ENCODE measurements around the gene ZNF217.

- TF ChIP-seq CTCF (IDR thresholded peaks at IDR 0.05) (no peak), EZH2 (IDR thresholded peaks at IDR 0.05; ENCODE audit: borderline replicate concordance, insufficient read depth, low read depth, low read length, poor library complexity, severe bottlenecking) (no peak)
Measured at GRCh38 chr20:53639128-53639527, 45.5 kb upstream of the ZNF217 start.

All from B cell (primary cell).